ENCODE results near the gene LRRC8A. TPM values are rescaled to one million over a fixed set of nuclear protein-coding genes. Genes with fewer than 3 reads are reported as not detected.

The LRRC8A gene
- total and polyA plus RNA-seq, 2 of the 13 experiments (the other 11 are each of a cell fraction or from before 2014, with no cell fraction given) = 16.1 to 40.6 TPM

DNA sequence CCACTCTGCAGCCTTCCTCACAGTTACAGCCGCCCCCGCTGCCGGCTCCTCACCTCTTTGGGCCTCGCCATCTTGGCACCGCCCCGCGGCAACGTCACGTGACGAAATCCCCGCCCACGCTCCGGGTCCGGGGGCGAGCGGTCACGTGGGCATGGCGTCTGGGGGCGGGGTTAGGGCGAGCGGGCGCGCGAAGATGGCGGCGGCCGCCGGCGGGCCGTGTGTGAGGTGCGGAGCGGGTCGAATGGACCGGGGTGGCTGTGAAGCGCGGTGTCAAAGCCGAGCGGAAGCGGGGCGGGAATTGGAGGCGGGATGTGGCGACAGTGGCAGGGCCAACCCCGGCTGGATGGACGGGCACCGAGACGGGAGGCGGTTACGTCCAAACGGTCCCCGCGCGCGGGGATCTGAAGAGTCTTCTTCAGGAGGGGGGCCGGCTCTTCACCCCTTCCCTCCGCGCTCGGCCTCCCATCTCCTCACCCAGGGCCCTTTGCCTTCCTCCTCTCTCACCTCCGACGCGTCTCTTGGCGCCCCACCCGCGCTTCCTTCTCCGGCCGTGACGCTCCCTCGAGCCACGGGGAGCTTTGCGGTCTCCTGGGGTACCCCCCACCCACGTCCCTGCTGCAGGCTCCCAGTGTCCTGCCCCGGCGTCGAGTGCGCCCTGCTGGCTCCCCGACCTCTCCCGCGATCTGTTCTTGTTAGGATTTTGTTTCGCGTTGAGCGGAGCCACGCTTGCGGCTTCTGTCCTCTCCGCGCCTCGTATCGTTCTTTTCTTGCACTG lies 65.8 kb downstream of the LRRC8A start, which contains the start of the genes DOLK and NUP188 (continued):
- TF ChIP-seq, protein P1, sequence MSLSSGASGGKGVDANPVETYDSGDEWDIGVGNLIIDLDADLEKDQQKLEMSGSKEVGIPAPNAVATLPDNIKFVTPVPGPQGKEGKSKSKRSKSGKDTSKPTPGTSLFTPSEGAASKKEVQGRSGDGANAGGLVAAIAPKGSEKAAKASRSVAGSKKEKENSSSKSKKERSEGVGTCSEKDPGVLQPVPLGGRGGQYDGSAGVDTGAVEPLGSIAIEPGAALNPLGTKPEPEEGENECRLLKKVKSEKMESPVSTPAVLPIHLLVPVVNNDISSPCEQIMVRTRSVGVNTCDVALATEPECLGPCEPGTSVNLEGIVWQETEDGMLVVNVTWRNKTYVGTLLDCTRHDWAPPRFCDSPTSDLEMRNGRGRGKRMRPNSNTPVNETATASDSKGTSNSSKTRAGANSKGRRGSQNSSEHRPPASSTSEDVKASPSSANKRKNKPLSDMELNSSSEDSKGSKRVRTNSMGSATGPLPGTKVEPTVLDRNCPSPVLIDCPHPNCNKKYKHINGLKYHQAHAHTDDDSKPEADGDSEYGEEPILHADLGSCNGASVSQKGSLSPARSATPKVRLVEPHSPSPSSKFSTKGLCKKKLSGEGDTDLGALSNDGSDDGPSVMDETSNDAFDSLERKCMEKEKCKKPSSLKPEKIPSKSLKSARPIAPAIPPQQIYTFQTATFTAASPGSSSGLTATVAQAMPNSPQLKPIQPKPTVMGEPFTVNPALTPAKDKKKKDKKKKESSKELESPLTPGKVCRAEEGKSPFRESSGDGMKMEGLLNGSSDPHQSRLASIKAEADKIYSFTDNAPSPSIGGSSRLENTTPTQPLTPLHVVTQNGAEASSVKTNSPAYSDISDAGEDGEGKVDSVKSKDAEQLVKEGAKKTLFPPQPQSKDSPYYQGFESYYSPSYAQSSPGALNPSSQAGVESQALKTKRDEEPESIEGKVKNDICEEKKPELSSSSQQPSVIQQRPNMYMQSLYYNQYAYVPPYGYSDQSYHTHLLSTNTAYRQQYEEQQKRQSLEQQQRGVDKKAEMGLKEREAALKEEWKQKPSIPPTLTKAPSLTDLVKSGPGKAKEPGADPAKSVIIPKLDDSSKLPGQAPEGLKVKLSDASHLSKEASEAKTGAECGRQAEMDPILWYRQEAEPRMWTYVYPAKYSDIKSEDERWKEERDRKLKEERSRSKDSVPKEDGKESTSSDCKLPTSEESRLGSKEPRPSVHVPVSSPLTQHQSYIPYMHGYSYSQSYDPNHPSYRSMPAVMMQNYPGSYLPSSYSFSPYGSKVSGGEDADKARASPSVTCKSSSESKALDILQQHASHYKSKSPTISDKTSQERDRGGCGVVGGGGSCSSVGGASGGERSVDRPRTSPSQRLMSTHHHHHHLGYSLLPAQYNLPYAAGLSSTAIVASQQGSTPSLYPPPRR (CRISPR knock-in tag; IDR thresholded peaks at IDR 0.05; ENCODE audit: borderline replicate concordance) = no peak; the same call in 1 of the 2 replicates
- TF ChIP-seq ZNF652 (CRISPR knock-in tag; IDR thresholded peaks at IDR 0.05; ENCODE audit: borderline replicate concordance, low read depth) (no peak), ZFY (CRISPR knock-in tag; IDR thresholded peaks at IDR 0.05) (peak; percentile 52), ZNF30 (CRISPR knock-in tag; IDR thresholded peaks at IDR 0.05) (no peak), IRF2 (CRISPR knock-in tag; IDR thresholded peaks at IDR 0.05) (peak; percentile 53; the same call in 1 of the 2 replicates), ZNF567 (CRISPR knock-in tag; IDR thresholded peaks at IDR 0.05; ENCODE audit: borderline replicate concordance) (no peak; the same call in 1 of the 2 replicates), ZNF850 (CRISPR knock-in tag; conservative IDR thresholded peaks at IDR 0.05) (no peak), HES4 (CRISPR knock-in tag; IDR thresholded peaks at IDR 0.05; ENCODE audit: borderline replicate concordance) (peak; percentile 37; the same call in 1 of the 2 replicates), ZNF761 (CRISPR knock-in tag; conservative IDR thresholded peaks at IDR 0.05) (0 out of 2 replicates have a peak, but pooled peaks have one; percentile 39), SMAD9 (CRISPR knock-in tag; IDR thresholded peaks at IDR 0.05) (no peak), PAF1 (CRISPR knock-in tag; IDR thresholded peaks at IDR 0.05) (no peak), ZNF607 (CRISPR knock-in tag; IDR thresholded peaks at IDR 0.05; ENCODE audit: borderline replicate concordance) (no peak; the same call in 1 of the 2 replicates), TARDBP (CRISPR knock-in tag; IDR thresholded peaks at IDR 0.05) (peak; percentile 68), ZNF333 (CRISPR knock-in tag; IDR thresholded peaks at IDR 0.05; ENCODE audit: borderline replicate concordance) (no peak; the same call in 1 of the 2 replicates)
- TF ChIP-seq, protein P2, sequence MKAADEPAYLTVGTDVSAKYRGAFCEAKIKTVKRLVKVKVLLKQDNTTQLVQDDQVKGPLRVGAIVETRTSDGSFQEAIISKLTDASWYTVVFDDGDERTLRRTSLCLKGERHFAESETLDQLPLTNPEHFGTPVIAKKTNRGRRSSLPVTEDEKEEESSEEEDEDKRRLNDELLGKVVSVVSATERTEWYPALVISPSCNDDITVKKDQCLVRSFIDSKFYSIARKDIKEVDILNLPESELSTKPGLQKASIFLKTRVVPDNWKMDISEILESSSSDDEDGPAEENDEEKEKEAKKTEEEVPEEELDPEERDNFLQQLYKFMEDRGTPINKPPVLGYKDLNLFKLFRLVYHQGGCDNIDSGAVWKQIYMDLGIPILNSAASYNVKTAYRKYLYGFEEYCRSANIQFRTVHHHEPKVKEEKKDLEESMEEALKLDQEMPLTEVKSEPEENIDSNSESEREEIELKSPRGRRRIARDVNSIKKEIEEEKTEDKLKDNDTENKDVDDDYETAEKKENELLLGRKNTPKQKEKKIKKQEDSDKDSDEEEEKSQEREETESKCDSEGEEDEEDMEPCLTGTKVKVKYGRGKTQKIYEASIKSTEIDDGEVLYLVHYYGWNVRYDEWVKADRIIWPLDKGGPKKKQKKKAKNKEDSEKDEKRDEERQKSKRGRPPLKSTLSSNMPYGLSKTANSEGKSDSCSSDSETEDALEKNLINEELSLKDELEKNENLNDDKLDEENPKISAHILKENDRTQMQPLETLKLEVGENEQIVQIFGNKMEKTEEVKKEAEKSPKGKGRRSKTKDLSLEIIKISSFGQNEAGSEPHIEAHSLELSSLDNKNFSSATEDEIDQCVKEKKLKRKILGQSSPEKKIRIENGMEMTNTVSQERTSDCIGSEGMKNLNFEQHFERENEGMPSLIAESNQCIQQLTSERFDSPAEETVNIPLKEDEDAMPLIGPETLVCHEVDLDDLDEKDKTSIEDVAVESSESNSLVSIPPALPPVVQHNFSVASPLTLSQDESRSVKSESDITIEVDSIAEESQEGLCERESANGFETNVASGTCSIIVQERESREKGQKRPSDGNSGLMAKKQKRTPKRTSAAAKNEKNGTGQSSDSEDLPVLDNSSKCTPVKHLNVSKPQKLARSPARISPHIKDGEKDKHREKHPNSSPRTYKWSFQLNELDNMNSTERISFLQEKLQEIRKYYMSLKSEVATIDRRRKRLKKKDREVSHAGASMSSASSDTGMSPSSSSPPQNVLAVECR (CRISPR knock-in tag; IDR thresholded peaks at IDR 0.05; ENCODE audit: borderline replicate concordance) = peak; percentile 94
- TF ChIP-seq, protein P3, sequence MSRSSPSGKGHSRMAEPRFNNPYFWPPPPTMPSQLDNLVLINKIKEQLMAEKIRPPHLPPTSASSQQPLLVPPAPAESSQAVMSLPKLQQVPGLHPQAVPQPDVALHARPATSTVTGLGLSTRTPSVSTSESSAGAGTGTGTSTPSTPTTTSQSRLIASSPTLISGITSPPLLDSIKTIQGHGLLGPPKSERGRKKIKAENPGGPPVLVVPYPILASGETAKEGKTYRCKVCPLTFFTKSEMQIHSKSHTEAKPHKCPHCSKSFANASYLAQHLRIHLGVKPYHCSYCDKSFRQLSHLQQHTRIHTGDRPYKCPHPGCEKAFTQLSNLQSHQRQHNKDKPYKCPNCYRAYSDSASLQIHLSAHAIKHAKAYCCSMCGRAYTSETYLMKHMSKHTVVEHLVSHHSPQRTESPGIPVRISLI (CRISPR knock-in tag; IDR thresholded peaks at IDR 0.05; ENCODE audit: borderline replicate concordance) = no peak
- TF ChIP-seq, protein P4, sequence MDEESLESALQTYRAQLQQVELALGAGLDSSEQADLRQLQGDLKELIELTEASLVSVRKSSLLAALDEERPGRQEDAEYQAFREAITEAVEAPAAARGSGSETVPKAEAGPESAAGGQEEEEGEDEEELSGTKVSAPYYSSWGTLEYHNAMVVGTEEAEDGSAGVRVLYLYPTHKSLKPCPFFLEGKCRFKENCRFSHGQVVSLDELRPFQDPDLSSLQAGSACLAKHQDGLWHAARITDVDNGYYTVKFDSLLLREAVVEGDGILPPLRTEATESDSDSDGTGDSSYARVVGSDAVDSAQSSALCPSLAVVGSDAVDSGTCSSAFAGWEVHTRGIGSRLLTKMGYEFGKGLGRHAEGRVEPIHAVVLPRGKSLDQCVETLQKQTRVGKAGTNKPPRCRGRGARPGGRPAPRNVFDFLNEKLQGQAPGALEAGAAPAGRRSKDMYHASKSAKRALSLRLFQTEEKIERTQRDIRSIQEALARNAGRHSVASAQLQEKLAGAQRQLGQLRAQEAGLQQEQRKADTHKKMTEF (CRISPR knock-in tag; IDR thresholded peaks at IDR 0.05) = peak; percentile 93
